PFSK-1 (cell line): ENCODE results near the gene SLC22A25.

ENCODE experiments used
- FOXP2 ChIP-seq: optimal IDR thresholded peaks from 2 replicates; pipeline ENCODE3; 2011; ENCODE audit warnings: borderline replicate concordance, control low read depth, inconsistent platforms; ENCODE audit not compliant: insufficient read depth; ENCODE audit errors: extremely low read length, extremely low read depth
- POLR2AphosphoS5 ChIP-seq: IDR thresholded peaks from 2 replicates; pipeline ENCODE4 v1.6.1; 2012; ENCODE audit warnings: low read depth, mild to moderate bottlenecking, control low read depth, low read length, moderate library complexity
- SIN3A ChIP-seq: IDR thresholded peaks from 2 replicates; pipeline ENCODE4 v1.6.1; 2012; ENCODE audit warnings: mild to moderate bottlenecking, low read length, moderate library complexity, borderline replicate concordance; ENCODE audit not compliant: insufficient read depth
- TAF1 ChIP-seq: IDR thresholded peaks from 2 replicates; pipeline ENCODE4 v1.6.1; 2012; ENCODE audit warnings: low read length, control low read depth, borderline replicate concordance; ENCODE audit not compliant: insufficient read depth
- TF ChIP-seq, protein P1 (sequence below), 2 experiments: IDR thresholded peaks; 2 replicates each; pipeline versions ENCODE4 v1.6.1 to v1.8.0; 2011 to 2012; ENCODE audit warnings: low read depth in 2 of 2, low read length in 2 of 2, control low read depth in 1 of 2, inconsistent platforms in 1 of 2, mild to moderate bottlenecking in 1 of 2, moderate library complexity in 1 of 2; ENCODE audit not compliant: insufficient read depth in 1 of 2

Gene SLC22A25

DNA sequence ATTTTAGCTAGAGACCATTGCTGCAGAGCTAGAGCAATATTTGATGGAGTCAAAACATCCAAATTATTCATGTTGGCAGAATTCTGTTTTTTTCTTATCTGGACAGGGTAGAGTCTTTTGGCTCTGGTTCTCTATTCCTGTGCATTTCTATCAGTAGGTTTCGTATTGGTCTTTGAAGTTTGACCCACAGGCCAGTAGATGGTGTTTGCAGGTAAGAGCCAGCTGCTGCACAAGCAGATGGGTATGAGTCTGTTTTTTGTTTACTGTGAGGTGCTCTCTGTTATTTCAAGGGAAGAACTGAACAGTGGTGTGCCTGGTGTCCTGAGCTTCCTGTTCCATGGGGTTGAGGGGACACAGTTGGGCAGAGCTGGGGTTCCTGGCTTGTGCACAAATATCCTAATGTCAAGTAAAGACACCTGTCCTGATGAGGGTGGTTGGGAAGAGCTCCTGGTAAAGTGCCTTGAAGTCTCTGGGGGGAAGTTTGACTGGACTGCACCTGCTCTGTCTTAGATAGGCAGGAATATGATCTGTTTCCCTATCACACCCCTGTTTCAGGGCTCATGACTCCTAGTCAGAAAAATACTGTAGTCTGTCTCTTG, 34.0 kb upstream of the SLC22A25 start:
- no peak for TF ChIP-seq POLR2AphosphoS5
- no peak for TF ChIP-seq TAF1

DNA sequence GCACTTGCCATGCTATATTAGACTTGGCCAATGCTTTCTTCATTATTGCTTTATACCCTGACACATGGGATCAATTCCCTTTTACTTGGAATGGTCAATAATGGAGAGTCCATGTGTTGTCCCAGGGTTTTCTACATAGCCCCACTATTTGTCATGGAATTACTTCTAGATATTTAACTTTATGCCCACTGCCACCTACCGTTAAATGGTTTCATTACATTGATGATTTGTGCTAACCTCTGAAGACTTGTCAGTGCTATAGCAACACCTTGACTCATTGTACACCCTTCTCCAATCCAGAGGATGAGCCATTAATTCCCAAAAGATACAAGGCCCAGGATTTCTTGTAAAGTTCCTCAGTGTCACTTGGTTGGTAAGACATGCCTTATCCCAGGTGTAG, 31.4 kb upstream of the SLC22A25 start:
- TF ChIP-seq SIN3A (no peak), FOXP2 (no peak), TAF1 (no peak)
- TF ChIP-seq, protein P1, sequence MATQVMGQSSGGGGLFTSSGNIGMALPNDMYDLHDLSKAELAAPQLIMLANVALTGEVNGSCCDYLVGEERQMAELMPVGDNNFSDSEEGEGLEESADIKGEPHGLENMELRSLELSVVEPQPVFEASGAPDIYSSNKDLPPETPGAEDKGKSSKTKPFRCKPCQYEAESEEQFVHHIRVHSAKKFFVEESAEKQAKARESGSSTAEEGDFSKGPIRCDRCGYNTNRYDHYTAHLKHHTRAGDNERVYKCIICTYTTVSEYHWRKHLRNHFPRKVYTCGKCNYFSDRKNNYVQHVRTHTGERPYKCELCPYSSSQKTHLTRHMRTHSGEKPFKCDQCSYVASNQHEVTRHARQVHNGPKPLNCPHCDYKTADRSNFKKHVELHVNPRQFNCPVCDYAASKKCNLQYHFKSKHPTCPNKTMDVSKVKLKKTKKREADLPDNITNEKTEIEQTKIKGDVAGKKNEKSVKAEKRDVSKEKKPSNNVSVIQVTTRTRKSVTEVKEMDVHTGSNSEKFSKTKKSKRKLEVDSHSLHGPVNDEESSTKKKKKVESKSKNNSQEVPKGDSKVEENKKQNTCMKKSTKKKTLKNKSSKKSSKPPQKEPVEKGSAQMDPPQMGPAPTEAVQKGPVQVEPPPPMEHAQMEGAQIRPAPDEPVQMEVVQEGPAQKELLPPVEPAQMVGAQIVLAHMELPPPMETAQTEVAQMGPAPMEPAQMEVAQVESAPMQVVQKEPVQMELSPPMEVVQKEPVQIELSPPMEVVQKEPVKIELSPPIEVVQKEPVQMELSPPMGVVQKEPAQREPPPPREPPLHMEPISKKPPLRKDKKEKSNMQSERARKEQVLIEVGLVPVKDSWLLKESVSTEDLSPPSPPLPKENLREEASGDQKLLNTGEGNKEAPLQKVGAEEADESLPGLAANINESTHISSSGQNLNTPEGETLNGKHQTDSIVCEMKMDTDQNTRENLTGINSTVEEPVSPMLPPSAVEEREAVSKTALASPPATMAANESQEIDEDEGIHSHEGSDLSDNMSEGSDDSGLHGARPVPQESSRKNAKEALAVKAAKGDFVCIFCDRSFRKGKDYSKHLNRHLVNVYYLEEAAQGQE (IDR thresholded peaks at IDR 0.05; ENCODE audit: insufficient read depth in 1 of 2, low read depth in 2 of 2, low read length in 2 of 2): no peak

DNA sequence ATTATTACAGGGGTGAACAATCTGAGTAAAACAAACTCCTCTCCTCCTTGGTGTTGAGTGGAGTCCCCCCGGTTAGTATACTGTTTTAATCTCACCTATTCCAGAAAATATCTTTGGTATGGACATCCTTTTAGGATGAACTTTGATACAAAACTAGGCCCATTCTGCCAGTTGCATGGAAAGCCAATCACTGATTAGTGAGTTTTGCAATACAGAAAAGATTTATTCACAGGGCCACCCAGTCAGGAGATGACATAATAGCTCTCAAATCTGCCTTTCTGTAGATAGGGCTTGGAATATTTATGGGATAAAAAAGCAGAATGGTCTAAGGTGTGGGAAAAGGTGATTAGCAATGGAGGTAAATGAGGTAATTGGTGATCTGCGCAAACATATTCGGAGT, 30.3 kb upstream of the SLC22A25 start:
- TF ChIP-seq, protein P1 (IDR thresholded peaks at IDR 0.05; ENCODE audit: insufficient read depth in 1 of 2, low read depth in 2 of 2, low read length in 2 of 2): no peak
- TF ChIP-seq FOXP2 (no peak), POLR2AphosphoS5 (no peak), TAF1 (no peak), SIN3A (no peak)

DNA sequence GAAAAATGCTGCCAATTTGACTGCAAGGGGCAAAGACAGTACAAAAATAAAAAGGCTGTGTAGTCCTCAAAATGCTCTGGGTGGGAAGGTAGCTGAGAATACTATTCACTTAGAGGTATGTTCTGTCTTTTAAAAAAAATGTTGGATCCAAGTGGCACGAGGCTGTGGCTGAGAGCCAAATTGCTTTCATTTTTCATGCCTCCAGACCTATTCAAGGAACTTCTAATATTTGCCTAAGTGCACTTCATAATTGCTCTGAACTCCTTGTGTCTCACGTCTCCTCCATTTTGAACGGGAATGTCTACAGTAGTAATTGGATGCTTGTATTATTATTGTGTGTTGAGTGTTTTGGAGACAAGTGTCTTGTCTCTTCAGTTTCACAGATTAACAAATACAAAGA, 19.1 kb upstream of the SLC22A25 start:
- TF ChIP-seq SIN3A (no peak), POLR2AphosphoS5 (no peak), FOXP2 (no peak), TAF1 (no peak)
- TF ChIP-seq, protein P1 (IDR thresholded peaks at IDR 0.05; ENCODE audit: insufficient read depth in 1 of 2, low read depth in 2 of 2, low read length in 2 of 2): no peak

DNA sequence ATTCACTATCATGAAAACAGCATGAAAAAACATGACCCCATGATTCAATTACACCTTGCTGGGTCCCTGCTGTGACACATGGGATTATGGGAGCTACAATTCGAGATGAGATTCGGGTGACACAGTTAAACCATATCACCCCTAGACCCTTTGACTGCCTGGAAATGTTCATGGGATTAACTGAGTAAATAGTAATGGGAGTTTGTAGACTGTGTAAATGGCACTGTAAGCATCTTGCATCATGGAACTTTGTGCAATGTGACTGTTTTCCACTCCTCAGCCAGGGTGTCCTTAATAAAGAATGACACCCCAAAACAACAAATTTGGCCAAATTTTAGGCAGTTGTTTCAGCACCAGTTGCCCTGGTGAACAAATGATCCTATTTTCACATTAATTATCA, 7.9 kb upstream of the SLC22A25 start:
- TF ChIP-seq SIN3A (no peak), POLR2AphosphoS5 (no peak), TAF1 (no peak), FOXP2 (no peak)
- TF ChIP-seq, protein P1 (IDR thresholded peaks at IDR 0.05; ENCODE audit: insufficient read depth in 1 of 2, low read depth in 2 of 2, low read length in 2 of 2): no peak
